ENCODE measurements around the gene NUP62.

DNA sequence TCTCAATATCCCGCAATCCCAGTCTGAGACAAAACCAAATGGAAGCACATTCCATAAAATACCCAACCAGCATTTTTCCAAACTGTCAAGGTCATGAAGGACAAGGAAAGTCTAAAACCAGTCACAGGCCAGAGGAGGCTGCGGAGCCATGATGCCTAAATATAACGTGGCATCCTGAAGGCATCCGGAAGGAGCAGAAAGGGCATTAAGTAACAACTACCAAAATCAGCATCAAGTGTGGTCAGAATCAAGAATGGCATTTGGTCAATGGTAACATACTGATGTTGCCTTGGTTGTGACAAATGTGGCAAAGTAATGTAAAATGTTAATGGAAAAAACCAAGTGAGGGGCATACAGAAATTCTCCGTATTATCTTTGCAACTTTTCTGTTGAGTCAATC is 3.8 kb downstream of the NUP62 start:
- TF ChIP-seq SUZ12 (IDR thresholded peaks at IDR 0.05; ENCODE audit: extremely low read depth, insufficient read depth, insufficient read length) = no peak
- no peak for TF ChIP-seq YY1 (IDR thresholded peaks at IDR 0.05; ENCODE audit: insufficient read depth, insufficient read length)
- TF ChIP-seq ZNF274 (IDR thresholded peaks at IDR 0.05; ENCODE audit: low read depth, low read length) = no peak
